Endothelial cell of umbilical vein (primary cell): ENCODE data around the gene MSN. TPM values are rescaled to one million over a fixed set of nuclear protein-coding genes. Genes with fewer than 3 reads are reported as not detected.

Experiments used
- BruUV-seq: library from RNA; stranded (reverse); fragments of 400-500 nt; replicated peaks from 2 replicates; lab custom pipeline; 2021; lab: Mats Ljungman, UMichigan
- CTCF ChIA-PET: fragments of 300-600, 350-600 bp; sonication (Branson Sonifier 250); formaldehyde crosslinking; loops from one replicate; lab custom pipeline; 2021; ENCODE audit warnings: antibody characterized with exemption, inconsistent platforms; lab: Charles Lee
- POLR2A ChIA-PET: fragments of 300-600, 350-600 bp; sonication (Branson Sonifier 250); formaldehyde crosslinking; loops from one replicate; lab custom pipeline; 2021; ENCODE audit warnings: antibody characterized with exemption, inconsistent platforms; lab: Charles Lee
- DNase-seq: peaks from one replicate; pipeline ENCODE4 v3.0.0-alpha.2; 2011; ENCODE audit warnings: low read depth, low spot score
- FAIRE-seq: peaks from 2 replicates; lab custom pipeline; 2011; peaks lifted over from hg19 to GRCh38; lab: Jason Lieb, UNC
- H2AFZ ChIP-seq: 2 replicates; pipeline ENCODE4 v1.6.0; 2012; ENCODE audit warnings: low read depth, low read length, control low read depth, inconsistent platforms
- H3K27ac ChIP-seq: 2 replicates; pipeline ENCODE4 v1.5.1; 2011; ENCODE audit warnings: low read depth, mild to moderate bottlenecking, control low read depth, low read length, moderate library complexity; ENCODE audit not compliant: insufficient read depth
- H3K27me3 ChIP-seq, 2 experiments: 2 replicates each; pipeline versions ENCODE4 v1.6.0 to v1.6.1; 2011; ENCODE audit warnings: low read length in 2 of 2, mixed read lengths in 1 of 2; ENCODE audit not compliant: control insufficient read depth in 2 of 2, insufficient read depth in 2 of 2
- H3K36me3 ChIP-seq, 2 experiments: 2 replicates in 1 of 2; 3 replicates in 1 of 2; pipeline ENCODE4 v1.5.1; 2011; ENCODE audit warnings: low read length in 2 of 2, mild to moderate bottlenecking in 1 of 2, moderate library complexity in 1 of 2; ENCODE audit not compliant: control insufficient read depth in 2 of 2, insufficient read depth in 2 of 2; ENCODE audit errors: extremely low read depth in 1 of 2
- H3K4me1 ChIP-seq: 3 replicates; pipeline ENCODE4 v1.5.1; 2011; ENCODE audit warnings: mild to moderate bottlenecking, low read length; ENCODE audit not compliant: control insufficient read depth, insufficient read depth; ENCODE audit errors: extremely low read depth
- H3K4me2 ChIP-seq: 2 replicates; pipeline ENCODE4 v1.6.1; 2011; ENCODE audit warnings: low read length, control low read depth, mixed read lengths; ENCODE audit not compliant: insufficient read depth
- H3K4me3 ChIP-seq, 3 experiments: fragments of 200-600 bp in 1 of 3; sonication (generic), shearing (Covaris generic) in 1 of 3; replicated peaks in 1 of 3; 2 replicates each; pipeline ENCODE4 v1.5.1; 2011 to 2016; ENCODE audit warnings: control low read depth in 3 of 3, low read length in 3 of 3, mild to moderate bottlenecking in 2 of 3, inconsistent platforms in 1 of 3, low read depth in 1 of 3, moderate library complexity in 1 of 3; ENCODE audit not compliant: insufficient read depth in 1 of 3
- H3K79me2 ChIP-seq: 2 replicates; pipeline ENCODE4 v1.6.0; 2012; ENCODE audit warnings: low read length, inconsistent platforms; ENCODE audit not compliant: control insufficient read depth, insufficient read depth
- H3K9ac ChIP-seq: replicated peaks from 2 replicates; pipeline ENCODE3; 2011; ENCODE audit warnings: low read length, control low read depth; ENCODE audit not compliant: insufficient read depth; ENCODE audit errors: extremely low read depth
- H3K9me1 ChIP-seq: replicated peaks from 3 replicates; pipeline ENCODE4 v1.6.0; 2011; ENCODE audit warnings: mild to moderate bottlenecking, low read length; ENCODE audit not compliant: control insufficient read depth, insufficient read depth; ENCODE audit errors: extremely low read depth
- H3K9me3 ChIP-seq: replicated peaks from 2 replicates; pipeline ENCODE4 v1.5.1; 2012; ENCODE audit warnings: low read length, inconsistent platforms; ENCODE audit not compliant: control insufficient read depth, insufficient read depth
- H4K20me1 ChIP-seq: replicated peaks from 2 replicates; pipeline ENCODE3; 2011; ENCODE audit warnings: mild to moderate bottlenecking, low read length; ENCODE audit not compliant: control insufficient read depth, insufficient read depth; ENCODE audit errors: extremely low read depth
- CTCF ChIP-seq, 2 donors: IDR thresholded peaks; 1 replicate in 1 of 2; 2 replicates in 1 of 2; pipeline ENCODE4 v1.5.1; 2011; ENCODE audit warnings: low read length in 2 of 2, mild to moderate bottlenecking in 2 of 2, moderate library complexity in 2 of 2, control low read depth in 1 of 2, inconsistent platforms in 1 of 2, low read depth in 1 of 2; ENCODE audit not compliant: insufficient read depth in 1 of 2; ENCODE audit errors: extremely low read depth in 1 of 2
- EZH2 ChIP-seq: IDR thresholded peaks from 2 replicates; pipeline ENCODE4 v1.6.1; 2012; ENCODE audit warnings: borderline replicate concordance, low read depth, mild to moderate bottlenecking, moderate library complexity, low read length, inconsistent platforms; ENCODE audit not compliant: severe bottlenecking
- FOS ChIP-seq: IDR thresholded peaks from 2 replicates; pipeline ENCODE4 v1.6.1; 2011; ENCODE audit warnings: mild to moderate bottlenecking, low read length, moderate library complexity, borderline replicate concordance; ENCODE audit not compliant: insufficient read depth
- GATA2 ChIP-seq: IDR thresholded peaks from 2 replicates; pipeline ENCODE4 v1.7.0; 2011; ENCODE audit warnings: low read depth, mild to moderate bottlenecking, moderate library complexity, mixed read lengths, low read length; ENCODE audit not compliant: insufficient read length, insufficient read depth
- JUN ChIP-seq: IDR thresholded peaks from 2 replicates; pipeline ENCODE4 v1.6.1; 2011; ENCODE audit warnings: borderline replicate concordance, low read depth; ENCODE audit not compliant: insufficient read length, insufficient read depth
- MAX ChIP-seq: IDR thresholded peaks from 2 replicates; pipeline ENCODE4 v1.6.1; 2011; ENCODE audit not compliant: insufficient read depth, insufficient read length
- MYC ChIP-seq: IDR thresholded peaks from one replicate; pipeline ENCODE4 v1.6.1; 2011; ENCODE audit warnings: mild to moderate bottlenecking, low read depth, low read length
- POLR2A ChIP-seq: IDR thresholded peaks from 2 replicates; pipeline ENCODE4 v1.6.1; 2012; ENCODE audit warnings: low read depth, mild to moderate bottlenecking, control low read depth, low read length
- POLR2AphosphoS5 ChIP-seq: IDR thresholded peaks from 2 replicates; pipeline ENCODE4 v1.6.1; 2012; ENCODE audit warnings: low read depth, mild to moderate bottlenecking, control low read depth, low read length, moderate library complexity; ENCODE audit not compliant: insufficient read depth
- dilution Hi-C: fragments of 300-500 bp; cut with MboI; formaldehyde crosslinking; loops from one replicate; pipeline ENCODE4 v1.15.0; 2019; ENCODE audit warnings: low sequenced_read_pairs; ENCODE audit not compliant: extremely low pct_ligation_motif_present
- intact Hi-C: fragments of 100-400 bp; cut with micrococcal nuclease; formaldehyde crosslinking; loops from one replicate; pipeline ENCODE4 v1.10.0; 2022
- polyA plus RNA-seq, 4 experiments: library from polyadenylated mRNA; depleted of rRNA in 3 of 4; stranded (reverse) in 3 of 4; unstranded in 1 of 4; fragments of >200 nt; gene quantifications; 2 replicates each; pipeline versions ENCODE4 v1.2.1 to v1.2.3, GENCODE V29; 2011 to 2012; ENCODE audit warnings: missing spikeins in 1 of 4
- total RNA-seq: library from RNA; stranded (reverse); gene quantifications from 2 replicates; pipeline ENCODE4 v1.2.3, GENCODE V29; 2021

The MSN gene
- total and polyA plus RNA-seq, 2 donors (not counting 3 experiments of a cell fraction or from before 2014, with no cell fraction given) = 528 to 635 TPM

- Histone ChIP-seq H2AFZ (no peak overlapping the region), H4K20me1 (no peaks in the 10 kb centered on the region), H3K27me3 (no peaks in the 10 kb centered on the region), H3K4me2 (no peak overlapping the region), H3K4me3 (no peak overlapping the region), H3K4me1 (no peaks in the 10 kb centered on the region), H3K9ac (no peak overlapping the region), H3K79me2 (no peaks in the 10 kb centered on the region), H3K9me1 (no peaks in the 10 kb centered on the region), H3K27ac (no peak overlapping the region), H3K36me3 (no peaks in the 10 kb centered on the region), H3K9me3 (no peaks in the 10 kb centered on the region)
- no TSS peak for BruUV-seq
- dilution Hi-C loops (no loop called here), intact Hi-C loops (no loop called here)
- TF ChIP-seq FOS (no peak), JUN (no peak), POLR2AphosphoS5 (no peak), GATA2 (no peak), MYC (no peak)
- DNase-seq (no peak), FAIRE-seq (no peak)
- ChIA-PET CTCF (no interaction called here), POLR2A (no interaction called here)
Measured at GRCh38 chrX:65755786-65756185, 88.3 kb downstream of the MSN start.

GRCh38 chrX:65757943-65758342 lies 90.5 kb downstream of the MSN start:
- DNase-seq = no peak
- no peaks in the 10 kb centered on the region for H4K20me1 ChIP-seq
- peak; percentile 55 for FAIRE-seq
- H3K9me1 ChIP-seq = no peaks in the 10 kb centered on the region
- H3K79me2 ChIP-seq = no peaks in the 10 kb centered on the region
- H3K4me1 ChIP-seq = no peaks in the 10 kb centered on the region
- no TSS peak for BruUV-seq
- dilution Hi-C loops = no loop called here
- no peak overlapping the region for H3K27ac ChIP-seq
- H3K36me3 ChIP-seq = no peaks in the 10 kb centered on the region
- H3K27me3 ChIP-seq = no peaks in the 10 kb centered on the region
- intact Hi-C loops = no loop called here
- no peak overlapping the region for H2AFZ ChIP-seq
- CTCF ChIA-PET = no interaction called here
- no peak overlapping the region for H3K9ac ChIP-seq
- H3K4me2 ChIP-seq = no peak overlapping the region
- H3K4me3 ChIP-seq = no peak overlapping the region
- TF ChIP-seq GATA2 = no peak
- TF ChIP-seq MAX = no peak
- no peak for TF ChIP-seq POLR2A
- no peak for TF ChIP-seq FOS
- TF ChIP-seq EZH2 = no peak
- TF ChIP-seq JUN = no peak
- no peak for TF ChIP-seq CTCF (IDR thresholded peaks at IDR 0.05; ENCODE audit: extremely low read depth in 1 of 2, insufficient read depth in 1 of 2, low read depth in 1 of 2, low read length in 2 of 2)
- no peak for TF ChIP-seq MYC
- TF ChIP-seq POLR2AphosphoS5 = no peak
- POLR2A ChIA-PET = no interaction called here
- H3K9me3 ChIP-seq = no peaks in the 10 kb centered on the region
